OCI-LY7 (cell line): ENCODE data around the gene TPO. TPM values are rescaled to one million over a fixed set of nuclear protein-coding genes. Genes with fewer than 3 reads are reported as not detected.

ENCODE experiments used
- BruUV-seq: library from RNA; stranded (reverse); fragments of 400-500 nt; replicated peaks from 2 replicates; lab custom pipeline; 2021; lab: Mats Ljungman, UMichigan
- CTCF ChIA-PET: fragments of 300-600 bp; sonication (Branson Sonifier 250); formaldehyde crosslinking; loops from one replicate; lab custom pipeline; 2022; ENCODE audit warnings: antibody characterized with exemption; ENCODE audit not compliant: unreplicated experiment; lab: Charles Lee
- POLR2A ChIA-PET: fragments of 300-600 bp; sonication (Branson Sonifier 250); formaldehyde crosslinking; loops from one replicate; lab custom pipeline; 2022; ENCODE audit warnings: antibody characterized with exemption; lab: Charles Lee
- DNase-seq: peaks from one replicate; pipeline ENCODE4 v3.0.0-alpha.2; 2015; ENCODE audit warnings: low spot score
- H2AFZ ChIP-seq: fragments of 200-600 bp; sonication (generic), shearing (Covaris generic); 2 replicates; pipeline ENCODE4 v1.6.1; 2014; ENCODE audit warnings: mild to moderate bottlenecking, antibody characterized with exemption, low read length, moderate library complexity
- H3K27ac ChIP-seq: fragments of 200-600 bp; sonication (generic); 2 replicates; pipeline ENCODE4 v1.5.1; 2014; ENCODE audit warnings: mixed run types, low read depth, mild to moderate bottlenecking, moderate library complexity, low read length, inconsistent platforms; ENCODE audit not compliant: poor library complexity, severe bottlenecking
- H3K36me3 ChIP-seq: fragments of 200-600 bp; sonication (generic); 2 replicates; pipeline ENCODE4 v1.6.1; 2014; ENCODE audit warnings: mild to moderate bottlenecking, antibody characterized with exemption, low read length, moderate library complexity, mixed read lengths; ENCODE audit not compliant: insufficient read depth
- H3K4me1 ChIP-seq: fragments of 200-600 bp; sonication (generic); 2 replicates; pipeline ENCODE4 v1.5.1; 2014; ENCODE audit warnings: mild to moderate bottlenecking, low read length; ENCODE audit not compliant: insufficient read depth, poor library complexity, severe bottlenecking
- H3K4me2 ChIP-seq: fragments of 200-600 bp; sonication (generic); 2 replicates; pipeline ENCODE4 v1.6.1; 2014; ENCODE audit warnings: mild to moderate bottlenecking, low read length
- H3K4me3 ChIP-seq: fragments of 200-600 bp; sonication (generic); 2 replicates; pipeline ENCODE4 v1.5.1; 2014; ENCODE audit warnings: mild to moderate bottlenecking, low read depth, low read length; ENCODE audit not compliant: poor library complexity, severe bottlenecking
- H3K79me2 ChIP-seq: fragments of 200-600 bp; sonication (generic); 2 replicates; pipeline ENCODE4 v1.6.1; 2016; ENCODE audit warnings: low read depth, mild to moderate bottlenecking, low read length, moderate library complexity, mixed read lengths; ENCODE audit not compliant: insufficient read depth
- H3K9me2 ChIP-seq: fragments of 200-600 bp; sonication (generic); 2 replicates; pipeline ENCODE4 v1.6.1; 2016; ENCODE audit warnings: mild to moderate bottlenecking, low read length, mixed read lengths; ENCODE audit not compliant: insufficient read depth
- H3K9me3 ChIP-seq: fragments of 200-600 bp; sonication (generic); 2 replicates; pipeline ENCODE4 v1.6.1; 2014; ENCODE audit warnings: mild to moderate bottlenecking, mixed run types, low read length, mixed read lengths
- H4K20me1 ChIP-seq: fragments of 200-600 bp; sonication (generic); 2 replicates; pipeline ENCODE4 v1.6.1; 2014; ENCODE audit warnings: mild to moderate bottlenecking, antibody characterized with exemption, low read length, moderate library complexity, mixed read lengths; ENCODE audit not compliant: insufficient read depth
- EZH2phosphoT487 ChIP-seq: fragments of 200-600 bp; sonication (generic); IDR thresholded peaks from 2 replicates; pipeline ENCODE4 v1.6.1; 2018; ENCODE audit warnings: low read depth, borderline replicate concordance, mild to moderate bottlenecking, mixed run types, antibody characterized with exemption, low read length, moderate library complexity, mixed read lengths
- intact Hi-C: fragments of 100-400 bp; cut with micrococcal nuclease; formaldehyde crosslinking; loops from one replicate; pipeline ENCODE4 v1.10.0; 2022; ENCODE audit not compliant: unreplicated experiment
- total RNA-seq, 2 experiments: library from RNA; depleted of rRNA in 1 of 2; stranded (reverse); fragments of >200 nt in 1 of 2; shearing (Covaris generic) in 1 of 2; gene quantifications; 2 replicates each; pipeline ENCODE4 v1.2.3, GENCODE V29; 2014 to 2022
- TF ChIP-seq, protein P1 (sequence below): fragments of 200-600 bp; sonication (generic); conservative IDR thresholded peaks from 2 replicates; pipeline ENCODE4 v1.5.1; 2014; ENCODE audit warnings: mild to moderate bottlenecking, antibody characterized with exemption, low read length, moderate library complexity, mixed read lengths

Gene TPO
- total RNA-seq, 2 experiments from 2014 or later: not detected

DNA sequence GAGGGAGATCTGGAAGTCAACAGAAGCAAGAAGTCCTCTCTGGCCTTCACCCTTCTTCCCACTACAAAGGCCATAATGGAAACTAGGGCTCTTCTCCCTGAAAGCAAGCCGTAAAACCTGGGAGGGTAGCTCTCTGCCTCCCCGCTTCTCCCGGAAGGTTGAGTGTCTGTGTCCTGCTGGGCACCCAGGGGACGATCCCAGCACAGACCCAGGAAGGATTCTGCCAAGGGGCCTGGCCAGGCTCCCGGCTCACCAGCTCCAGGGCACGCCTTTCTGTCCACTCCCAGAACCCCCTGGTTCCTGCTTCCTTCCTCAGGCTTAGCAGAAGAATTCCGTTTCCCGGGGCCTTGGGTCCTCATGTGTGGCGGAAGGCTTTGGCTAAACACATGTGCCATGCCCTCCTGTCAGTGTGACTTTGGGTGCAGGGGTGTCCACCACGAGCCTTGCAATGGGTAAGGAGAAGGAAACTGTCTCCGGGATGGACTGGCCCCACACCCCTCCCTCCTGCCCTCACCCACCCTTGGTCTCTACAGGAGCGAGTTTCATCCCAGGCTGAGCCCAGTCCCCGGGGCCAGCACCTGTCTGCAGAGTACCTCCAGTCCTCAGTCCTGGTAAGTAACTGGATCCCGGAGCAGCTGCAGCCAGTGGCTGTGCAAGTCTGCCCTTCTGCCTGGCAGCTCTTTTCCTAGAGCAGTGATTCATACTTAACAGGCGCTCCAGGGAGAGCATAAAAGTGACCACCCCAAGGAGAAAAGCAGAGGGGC, 135.8 kb downstream of the TPO start:
- BruUV-seq: no TSS peak

DNA sequence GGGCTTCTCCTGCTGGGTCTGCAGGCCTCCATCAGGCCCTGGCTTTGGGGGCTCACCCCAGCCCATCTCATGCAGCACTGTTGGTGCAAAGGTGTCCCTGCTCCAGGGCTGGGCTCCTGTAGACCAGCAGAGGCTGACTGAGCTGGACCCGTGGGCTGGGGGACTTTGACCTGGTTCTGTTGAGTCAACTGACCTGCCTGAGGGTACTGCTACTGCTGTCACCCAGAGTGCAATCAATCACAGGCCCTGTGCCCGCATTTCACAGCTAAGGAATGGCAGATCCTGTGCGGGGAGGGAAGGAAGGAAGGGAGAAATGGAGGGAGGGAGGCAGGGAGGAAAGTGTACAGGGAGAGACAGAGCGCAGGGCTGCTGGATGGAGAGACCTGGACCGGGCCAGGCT, 136.8 kb downstream of the TPO start:
- Histone ChIP-seq H3K36me3 (no peaks in the 10 kb centered on the region), H3K4me3 (no peak overlapping the region), H3K4me1 (no peaks in the 10 kb centered on the region), H4K20me1 (no peaks in the 10 kb centered on the region), H3K9me3 (no peaks in the 10 kb centered on the region), H2AFZ (no peak overlapping the region), H3K79me2 (no peaks in the 10 kb centered on the region), H3K27ac (no peak overlapping the region), H3K9me2 (no peaks in the 10 kb centered on the region), H3K4me2 (no peak overlapping the region)
- intact Hi-C loops: no loop called here
- no peak for DNase-seq
- TF ChIP-seq, protein P1, sequence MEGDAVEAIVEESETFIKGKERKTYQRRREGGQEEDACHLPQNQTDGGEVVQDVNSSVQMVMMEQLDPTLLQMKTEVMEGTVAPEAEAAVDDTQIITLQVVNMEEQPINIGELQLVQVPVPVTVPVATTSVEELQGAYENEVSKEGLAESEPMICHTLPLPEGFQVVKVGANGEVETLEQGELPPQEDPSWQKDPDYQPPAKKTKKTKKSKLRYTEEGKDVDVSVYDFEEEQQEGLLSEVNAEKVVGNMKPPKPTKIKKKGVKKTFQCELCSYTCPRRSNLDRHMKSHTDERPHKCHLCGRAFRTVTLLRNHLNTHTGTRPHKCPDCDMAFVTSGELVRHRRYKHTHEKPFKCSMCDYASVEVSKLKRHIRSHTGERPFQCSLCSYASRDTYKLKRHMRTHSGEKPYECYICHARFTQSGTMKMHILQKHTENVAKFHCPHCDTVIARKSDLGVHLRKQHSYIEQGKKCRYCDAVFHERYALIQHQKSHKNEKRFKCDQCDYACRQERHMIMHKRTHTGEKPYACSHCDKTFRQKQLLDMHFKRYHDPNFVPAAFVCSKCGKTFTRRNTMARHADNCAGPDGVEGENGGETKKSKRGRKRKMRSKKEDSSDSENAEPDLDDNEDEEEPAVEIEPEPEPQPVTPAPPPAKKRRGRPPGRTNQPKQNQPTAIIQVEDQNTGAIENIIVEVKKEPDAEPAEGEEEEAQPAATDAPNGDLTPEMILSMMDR: no peak
- no peak for TF ChIP-seq EZH2phosphoT487
- BruUV-seq: no TSS peak
- ChIA-PET POLR2A (no interaction called here), CTCF (no interaction called here)

More for the DNA sequence above, 135.8 kb downstream of the TPO start:
- Histone ChIP-seq H3K79me2 (no peaks in the 10 kb centered on the region), H3K4me2 (no peak overlapping the region), H3K36me3 (no peaks in the 10 kb centered on the region), H3K9me2 (no peaks in the 10 kb centered on the region), H4K20me1 (no peaks in the 10 kb centered on the region), H3K4me1 (no peaks in the 10 kb centered on the region), H2AFZ (no peak overlapping the region), H3K27ac (no peak overlapping the region), H3K9me3 (no peaks in the 10 kb centered on the region), H3K4me3 (no peak overlapping the region)
- POLR2A ChIA-PET: interaction anchor here (0.6 to 0.7 kb wide), 2 partner anchors 227 to 591 kb away, joined by 3 read pairs; no protein-coding TSS in a partner anchor
- intact Hi-C loops: loop anchor here (10.0 kb wide), 1 partner anchor 834 kb away; no protein-coding TSS in a partner anchor
- no peak for DNase-seq
- CTCF ChIA-PET: no interaction called here
- TF ChIP-seq, protein P1: no peak
- no peak for TF ChIP-seq EZH2phosphoT487

DNA sequence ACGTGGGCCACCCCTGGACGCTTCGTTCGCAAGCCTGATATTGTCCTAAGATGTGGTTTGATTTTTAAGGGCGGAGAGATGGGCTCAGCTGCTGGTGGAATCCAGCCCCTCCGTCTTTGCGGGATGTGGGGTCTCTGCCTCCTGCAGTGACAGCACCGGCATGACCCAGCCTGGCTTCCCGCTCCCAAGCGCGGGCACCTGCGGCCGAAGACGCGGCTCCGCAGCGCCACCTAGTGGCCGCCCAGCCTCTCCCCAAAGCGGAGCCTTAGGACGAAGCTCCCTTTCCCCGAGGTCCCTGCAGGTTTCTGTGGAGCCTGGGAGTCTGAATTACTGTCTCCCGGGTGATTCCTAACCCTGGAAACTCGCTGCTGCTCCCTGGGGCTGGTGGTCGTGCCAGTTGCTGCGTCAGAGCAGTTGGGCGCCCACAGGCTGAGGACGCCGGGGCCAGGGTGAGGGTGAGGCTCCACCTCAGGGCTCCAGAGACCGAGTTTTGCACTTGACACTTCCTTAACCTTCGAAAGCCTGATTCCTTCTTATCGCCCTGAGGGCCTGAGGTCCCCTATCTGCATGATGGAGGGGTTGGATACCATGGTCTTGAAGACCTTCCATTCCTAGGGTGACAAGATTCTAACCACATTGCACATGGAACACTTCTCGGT, 137.5 kb downstream of the TPO start:
- Histone ChIP-seq H3K79me2 (no peaks in the 10 kb centered on the region), H2AFZ (no peak overlapping the region), H3K27ac (no peak overlapping the region), H3K9me3 (no peaks in the 10 kb centered on the region), H3K9me2 (no peaks in the 10 kb centered on the region), H3K4me1 (no peaks in the 10 kb centered on the region), H4K20me1 (no peaks in the 10 kb centered on the region), H3K36me3 (no peaks in the 10 kb centered on the region), H3K4me2 (no peak overlapping the region), H3K4me3 (no peak overlapping the region)
- peak; percentile 55 for DNase-seq
- no TSS peak for BruUV-seq
- TF ChIP-seq, protein P1: peak; percentile 91
- TF ChIP-seq EZH2phosphoT487: no peak
- intact Hi-C loops: no loop called here
- POLR2A ChIA-PET: no interaction called here
- CTCF ChIA-PET: no interaction called here
